SK-N-SH (cell line): ENCODE data around the gene EEFSEC. TPM values are rescaled to one million over a fixed set of nuclear protein-coding genes. Genes with fewer than 3 reads are reported as not detected.

Experiments used
- CTCF ChIA-PET: fragments of 300-600, 350-600 bp; formaldehyde crosslinking; extraction: SDS; loops from one replicate; lab custom pipeline; 2021; lab: Yijun Ruan, JAX
- POLR2A ChIA-PET: fragments of 350-600 bp; sonication (Branson Sonifier 250); formaldehyde crosslinking; extraction: SDS; loops from one replicate; lab custom pipeline; 2020; ENCODE audit warnings: antibody characterized with exemption, inconsistent platforms; lab: Yijun Ruan, JAX
- DNase-seq: peaks from one replicate; pipeline ENCODE4 v3.0.0; 2012
- H2AFZ ChIP-seq: fragments of 200-600 bp; sonication (generic); 2 replicates; pipeline ENCODE4 v1.8.1; 2016; ENCODE audit warnings: antibody characterized with exemption, mild to moderate bottlenecking, low read depth
- H3F3A ChIP-seq: fragments of 200-600 bp; sonication (generic); replicated peaks from 2 replicates; pipeline ENCODE3; 2016; ENCODE audit warnings: antibody characterized with exemption, mild to moderate bottlenecking; ENCODE audit not compliant: insufficient read depth
- H3K27ac ChIP-seq, 2 experiments: fragments of 200-500 bp in 1 of 2; fragments of 200-600 bp in 1 of 2; sonication (Bioruptor generic) in 1 of 2; sonication (generic), shearing (Covaris generic) in 1 of 2; 2 replicates each; pipeline versions ENCODE4 v1.5.1 to v1.6.1; 2014 to 2016; ENCODE audit warnings: low read depth in 2 of 2, inconsistent platforms in 1 of 2, low read length in 1 of 2, mild to moderate bottlenecking in 1 of 2, mixed read lengths in 1 of 2
- H3K27me3 ChIP-seq: fragments of 200-600 bp; sonication (generic), shearing (Covaris generic); 2 replicates; pipeline ENCODE4 v1.6.1; 2016; ENCODE audit warnings: mixed run types; ENCODE audit not compliant: insufficient read depth
- H3K36me3 ChIP-seq, 2 experiments: fragments of 200-500 bp in 1 of 2; fragments of 200-600 bp in 1 of 2; sonication (Bioruptor generic) in 1 of 2; sonication (generic) in 1 of 2; replicated peaks in 1 of 2; 2 replicates each; pipeline versions ENCODE3 to v1.5.1; 2014 to 2016; ENCODE audit warnings: low read length in 1 of 2, mild to moderate bottlenecking in 1 of 2; ENCODE audit not compliant: insufficient read depth in 2 of 2, control insufficient read depth in 1 of 2
- H3K4me1 ChIP-seq, 2 experiments: fragments of 200-500 bp in 1 of 2; fragments of 200-600 bp in 1 of 2; sonication (Bioruptor generic) in 1 of 2; sonication (generic), shearing (Covaris generic) in 1 of 2; 2 replicates each; pipeline versions ENCODE4 v1.5.1 to v1.6.1; 2014 to 2016; ENCODE audit warnings: low read depth in 1 of 2, low read length in 1 of 2, mixed run types in 1 of 2; ENCODE audit not compliant: insufficient read depth in 2 of 2, control insufficient read depth in 1 of 2
- H3K4me2 ChIP-seq: fragments of 200-600 bp; sonication (generic), shearing (Covaris generic); 2 replicates; pipeline ENCODE4 v1.6.1; 2017; ENCODE audit warnings: mixed run types
- H3K4me3 ChIP-seq, 2 experiments: fragments of 200-500 bp in 1 of 2; fragments of 200-600 bp in 1 of 2; sonication (Bioruptor generic) in 1 of 2; sonication (generic), shearing (Covaris generic) in 1 of 2; 2 replicates each; pipeline versions ENCODE4 v1.5.1 to v1.8.1; 2014 to 2016; ENCODE audit warnings: low read depth in 2 of 2, inconsistent platforms in 1 of 2, low read length in 1 of 2, mild to moderate bottlenecking in 1 of 2, mixed read lengths in 1 of 2, moderate library complexity in 1 of 2
- H3K79me2 ChIP-seq: fragments of 200-600 bp; sonication (generic); 2 replicates; pipeline ENCODE4 v1.8.1; 2017; ENCODE audit warnings: mild to moderate bottlenecking; ENCODE audit not compliant: insufficient read depth
- H3K9ac ChIP-seq: fragments of 200-600 bp; sonication (generic); 2 replicates; pipeline ENCODE4 v1.6.1; 2017; ENCODE audit warnings: mixed run types
- H3K9me2 ChIP-seq: fragments of 200-600 bp; sonication (generic); 2 replicates; pipeline ENCODE4 v1.6.1; 2017; ENCODE audit warnings: mixed run types
- H3K9me3 ChIP-seq: fragments of 200-600 bp; sonication (generic); 2 replicates; pipeline ENCODE4 v1.6.1; 2017; ENCODE audit warnings: mixed run types, mild to moderate bottlenecking, moderate library complexity
- H4K20me1 ChIP-seq: fragments of 200-600 bp; sonication (generic); 2 replicates; pipeline ENCODE4 v1.6.1; 2017; ENCODE audit warnings: mild to moderate bottlenecking, mixed run types; ENCODE audit not compliant: insufficient read depth
- CTCF ChIP-seq: fragments of 200-600 bp; sonication (generic); IDR thresholded peaks from 2 replicates; pipeline ENCODE4 v1.6.1; 2017; ENCODE audit warnings: antibody characterized with exemption, mild to moderate bottlenecking, moderate library complexity
- EP300 ChIP-seq, 2 experiments: IDR thresholded peaks; 2 replicates each; pipeline versions ENCODE4 v1.4.0 to v1.6.1; 2012; ENCODE audit warnings: borderline replicate concordance in 1 of 2, low read depth in 1 of 2, low read length in 1 of 2
- FOXJ3 ChIP-seq: sonication (generic); formaldehyde crosslinking; IDR thresholded peaks from 2 replicates; pipeline ENCODE4 v1.5.1; 2020; ENCODE audit warnings: mild to moderate bottlenecking, missing genetic modification reagents
- FOXM1 ChIP-seq: IDR thresholded peaks from 2 replicates; pipeline ENCODE4 v1.4.0; 2012; ENCODE audit warnings: low read depth, mild to moderate bottlenecking
- IRF3 ChIP-seq: fragments of 150-350 bp; IDR thresholded peaks from 2 replicates; pipeline ENCODE4 v1.6.1; 2016; ENCODE audit warnings: mild to moderate bottlenecking, low read depth, low read length
- MXI1 ChIP-seq: IDR thresholded peaks from 2 replicates; pipeline ENCODE4 v1.6.1; 2012; ENCODE audit warnings: mild to moderate bottlenecking, low read depth, low read length, improper control_type of control experiment
- POLR2AphosphoS5 ChIP-seq: IDR thresholded peaks from 2 replicates; pipeline ENCODE4 v1.6.1; 2012; ENCODE audit warnings: low read depth, low read length
- RXRA ChIP-seq: IDR thresholded peaks from 2 replicates; pipeline ENCODE4 v1.4.0; 2012; ENCODE audit warnings: low read depth, mild to moderate bottlenecking, borderline replicate concordance
- SMC3 ChIP-seq: IDR thresholded peaks from 2 replicates; pipeline ENCODE4 v1.6.1; 2012; ENCODE audit warnings: low read depth, low read length, improper control_type of control experiment
- WGBS: methylation state at CpG from one replicate; pipeline ENCODE4 v1.1.6; 2017; ENCODE audit warnings: low lambda C conversion rate; 5-methylcytosine and 5-hydroxymethylcytosine counted together
- polyA plus RNA-seq, 3 experiments: library from polyadenylated mRNA; depleted of rRNA; stranded (reverse); fragments of >200 nt; gene quantifications; 2 replicates each; pipeline ENCODE4 v1.2.3, GENCODE V29; 2012
- TF ChIP-seq, protein P1 (sequence below): IDR thresholded peaks from 2 replicates; pipeline ENCODE4 v1.4.0; 2012; ENCODE audit warnings: low read depth

Gene EEFSEC
- polyA plus RNA-seq, 1 of the 3 experiments (the other 2 are of a cell fraction): 12.4 TPM

DNA sequence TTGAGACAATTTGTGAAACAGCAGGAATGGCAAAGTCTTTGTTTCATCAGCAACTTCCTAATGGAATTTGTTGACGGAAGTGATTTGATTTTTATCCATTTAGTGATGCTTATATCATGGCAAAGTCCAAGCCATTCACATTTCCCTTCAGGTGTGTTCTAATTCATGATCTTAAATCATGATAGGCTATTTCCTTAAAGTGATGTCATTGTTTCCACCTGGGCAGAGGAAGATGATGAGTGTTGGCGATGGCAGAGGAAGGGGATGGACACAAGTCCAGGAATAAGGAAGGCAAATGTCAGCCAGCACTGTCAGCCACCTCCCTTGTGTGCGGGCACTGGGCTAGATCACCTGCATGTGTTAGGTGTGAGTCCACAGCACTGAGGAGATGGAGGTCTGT, 49.9 kb downstream of the EEFSEC start:
- no peaks in the 10 kb centered on the region for H3K79me2 ChIP-seq
- H3K36me3 ChIP-seq: peaks cover 0 to 7% of the 10 kb centered on the region in 2 experiments
- H3K27ac ChIP-seq: no peak overlapping the region
- H3F3A ChIP-seq: no peaks in the 10 kb centered on the region
- ChIA-PET POLR2A (no interaction called here), CTCF (interaction anchor here (1.6 kb wide), 1 partner anchor 98 kb away, joined by 3 read pairs; no protein-coding TSS in a partner anchor)
- no peak overlapping the region for H3K4me3 ChIP-seq
- no peak for TF ChIP-seq EP300 (IDR thresholded peaks at IDR 0.05; ENCODE audit: borderline replicate concordance in 1 of 2, low read depth in 1 of 2, low read length in 1 of 2)
- no peak for TF ChIP-seq CTCF
- TF ChIP-seq SMC3: no peak
- no peak for TF ChIP-seq POLR2AphosphoS5
- no peak for TF ChIP-seq FOXJ3
- TF ChIP-seq RXRA: no peak
- no peak for TF ChIP-seq FOXM1
- TF ChIP-seq MXI1: no peak
- TF ChIP-seq, protein P1, sequence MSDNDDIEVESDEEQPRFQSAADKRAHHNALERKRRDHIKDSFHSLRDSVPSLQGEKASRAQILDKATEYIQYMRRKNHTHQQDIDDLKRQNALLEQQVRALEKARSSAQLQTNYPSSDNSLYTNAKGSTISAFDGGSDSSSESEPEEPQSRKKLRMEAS: no peak
- no peaks in the 10 kb centered on the region for H4K20me1 ChIP-seq
- no peaks in the 10 kb centered on the region for H3K27me3 ChIP-seq
- H3K4me2 ChIP-seq: no peak overlapping the region
- no peak overlapping the region for H2AFZ ChIP-seq
- H3K9me3 ChIP-seq: no peaks in the 10 kb centered on the region
- 99% methylated on average over 3 of the region's 3 CpGs for WGBS
- no peaks in the 10 kb centered on the region for H3K9me2 ChIP-seq
- no peak for DNase-seq
- H3K4me1 ChIP-seq: peaks cover 0 to 26% of the 10 kb centered on the region in 2 experiments; a peak in 2 of 4 replicates
- H3K9ac ChIP-seq: no peak overlapping the region

DNA sequence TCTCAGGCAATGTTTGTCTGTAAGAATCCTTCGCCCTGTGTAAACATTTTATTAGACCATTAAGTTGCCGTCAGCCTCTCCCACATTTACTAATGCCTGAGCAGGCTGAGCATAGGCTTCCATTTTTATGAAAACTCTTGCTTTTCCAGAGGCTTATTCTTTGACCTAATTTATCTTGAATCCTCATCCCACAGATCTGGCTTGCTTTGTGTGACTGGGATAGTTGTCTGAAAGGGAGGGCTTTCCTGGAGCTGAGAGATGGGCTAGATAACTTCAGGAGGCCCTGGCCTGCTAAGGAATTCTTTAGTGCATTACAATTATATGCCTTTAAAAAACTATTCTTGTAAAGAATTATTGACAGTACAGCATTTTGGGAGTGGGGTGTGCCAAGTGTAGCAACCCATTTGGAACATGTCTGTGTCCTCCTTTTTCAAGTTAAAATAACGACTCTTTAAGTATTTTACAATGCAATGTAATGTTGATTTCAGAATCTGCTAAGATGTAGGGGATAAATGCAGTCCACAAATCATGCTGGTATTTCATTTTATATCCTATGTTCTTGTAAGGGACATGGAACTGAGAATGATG, 52.4 kb downstream of the EEFSEC start:
- WGBS: 78% methylated on average over 3 of the region's 3 CpGs
- H3K9me3 ChIP-seq: no peaks in the 10 kb centered on the region
- H2AFZ ChIP-seq: no peak overlapping the region
- peaks cover 0 to 7% of the 10 kb centered on the region in 2 experiments for H3K36me3 ChIP-seq
- H3K79me2 ChIP-seq: no peaks in the 10 kb centered on the region
- H3K27ac ChIP-seq: peak overlapping the region in 1 of 2 experiments; percentile 65; a peak in 2 of 4 replicates
- H3K4me2 ChIP-seq: no peak overlapping the region
- H4K20me1 ChIP-seq: no peaks in the 10 kb centered on the region
- H3K9me2 ChIP-seq: no peaks in the 10 kb centered on the region
- H3K27me3 ChIP-seq: no peaks in the 10 kb centered on the region
- peaks cover 0 to 25% of the 10 kb centered on the region in 2 experiments; a peak in 2 of 4 replicates for H3K4me1 ChIP-seq
- TF ChIP-seq MXI1: 0 out of 2 replicates have a peak, but pooled peaks have one; percentile 5
- no peak for TF ChIP-seq RXRA
- no peak for TF ChIP-seq IRF3
- DNase-seq: peak; percentile 42
- H3K4me3 ChIP-seq: no peak overlapping the region
- ChIA-PET POLR2A (interaction anchor here (0.7 kb wide), 1 partner anchor 67 kb away, joined by 3 read pairs; no protein-coding TSS in a partner anchor), CTCF (interaction anchor here (1.3 kb wide), 1 partner anchor 35 kb away, joined by 4 read pairs; no protein-coding TSS in a partner anchor)
- H3F3A ChIP-seq: no peaks in the 10 kb centered on the region
- H3K9ac ChIP-seq: no peak overlapping the region
